H9 (cell line): ENCODE measurements around the gene RTTN. TPM values are rescaled to one million over a fixed set of nuclear protein-coding genes. Genes with fewer than 3 reads are reported as not detected.

Experiments
- DNase-seq: peaks from one replicate; pipeline ENCODE4 v3.0.0-alpha.2; 2017
- H2AFZ ChIP-seq: one replicate; pipeline ENCODE4 v1.6.1; 2013; ENCODE audit warnings: mild to moderate bottlenecking, low read length, control low read depth, moderate library complexity
- H2AK5ac ChIP-seq: 2 replicates; pipeline ENCODE4 v1.6.1; 2013; ENCODE audit warnings: low read length, control low read depth, mixed read lengths; ENCODE audit not compliant: insufficient read length
- H2BK120ac ChIP-seq: one replicate; pipeline ENCODE4 v1.6.1; 2013; ENCODE audit warnings: low read depth, mild to moderate bottlenecking, low read length, control low read depth, inconsistent platforms; ENCODE audit not compliant: poor library complexity, severe bottlenecking
- H2BK12ac ChIP-seq: 2 replicates; pipeline ENCODE4 v1.6.1; 2013; ENCODE audit warnings: low read length, control low read depth, mixed read lengths, low read depth; ENCODE audit not compliant: insufficient read length
- H2BK15ac ChIP-seq: 2 replicates; pipeline ENCODE4 v1.6.1; 2013; ENCODE audit warnings: low read depth, low read length, control low read depth
- H2BK20ac ChIP-seq: one replicate; pipeline ENCODE4 v1.6.1; 2013; ENCODE audit warnings: low read depth, mild to moderate bottlenecking, low read length, control low read depth, inconsistent platforms; ENCODE audit not compliant: poor library complexity, severe bottlenecking
- H2BK5ac ChIP-seq: 2 replicates; pipeline ENCODE4 v1.6.1; 2013; ENCODE audit warnings: low read length, control low read depth, mixed read lengths; ENCODE audit not compliant: insufficient read length
- H3K14ac ChIP-seq: 2 replicates; pipeline ENCODE4 v1.6.1; 2013; ENCODE audit warnings: low read length, control low read depth; ENCODE audit not compliant: insufficient read depth
- H3K18ac ChIP-seq: 2 replicates; pipeline ENCODE4 v1.6.1; 2013; ENCODE audit warnings: low read depth, mild to moderate bottlenecking, mixed read lengths, low read length, control low read depth; ENCODE audit not compliant: insufficient read length
- H3K23ac ChIP-seq: 2 replicates; pipeline ENCODE4 v1.6.1; 2013; ENCODE audit warnings: low read length, control low read depth, mixed read lengths, low read depth; ENCODE audit not compliant: insufficient read length
- H3K23me2 ChIP-seq: 2 replicates; pipeline ENCODE4 v1.6.1; 2013; ENCODE audit warnings: low read depth, mild to moderate bottlenecking, mixed read lengths, low read length, control low read depth; ENCODE audit not compliant: insufficient read length, poor library complexity, severe bottlenecking
- H3K27ac ChIP-seq: 2 replicates; pipeline ENCODE4 v1.5.1; 2013; ENCODE audit warnings: low read length, control low read depth, mixed read lengths, low read depth; ENCODE audit not compliant: insufficient read length
- H3K27me3 ChIP-seq: 2 replicates; pipeline ENCODE4 v1.6.1; 2013; ENCODE audit warnings: low read length, control low read depth, inconsistent platforms; ENCODE audit not compliant: insufficient read depth
- H3K4ac ChIP-seq: 2 replicates; pipeline ENCODE4 v1.6.1; 2013; ENCODE audit warnings: low read depth, mild to moderate bottlenecking, control low read depth, inconsistent platforms, low read length, moderate library complexity
- H3K4me1 ChIP-seq: 2 replicates; pipeline ENCODE4 v1.6.1; 2013; ENCODE audit warnings: low read length, control low read depth, inconsistent platforms; ENCODE audit not compliant: insufficient read depth
- H3K4me2 ChIP-seq: 2 replicates; pipeline ENCODE4 v1.6.1; 2013; ENCODE audit warnings: low read length, control low read depth, mixed read lengths; ENCODE audit not compliant: insufficient read length, insufficient read depth
- H3K56ac ChIP-seq: 2 replicates; pipeline ENCODE4 v1.6.1; 2013; ENCODE audit warnings: low read depth, mild to moderate bottlenecking, mixed read lengths, low read length, control low read depth; ENCODE audit not compliant: insufficient read length
- H3K79me1 ChIP-seq: 2 replicates; pipeline ENCODE4 v1.6.1; 2013; ENCODE audit warnings: low read depth, mild to moderate bottlenecking, moderate library complexity, low read length, control low read depth, inconsistent platforms; ENCODE audit not compliant: insufficient read depth, poor library complexity, severe bottlenecking
- H3K79me2 ChIP-seq: 2 replicates; pipeline ENCODE4 v1.6.1; 2013; ENCODE audit warnings: low read length, control low read depth, inconsistent platforms; ENCODE audit not compliant: insufficient read depth
- H3K9ac ChIP-seq: 2 replicates; pipeline ENCODE4 v1.6.1; 2013; ENCODE audit warnings: low read length, control low read depth, mixed read lengths; ENCODE audit not compliant: insufficient read length; ENCODE audit errors: extremely low read depth
- H3K9me3 ChIP-seq: one replicate; pipeline ENCODE4 v1.6.1; 2013; ENCODE audit warnings: low read depth, low read length, inconsistent platforms; ENCODE audit not compliant: control insufficient read depth
- H3T11ph ChIP-seq: one replicate; pipeline ENCODE4 v1.6.1; 2013; ENCODE audit warnings: mild to moderate bottlenecking, low read length, control low read depth, inconsistent platforms
- H4K20me1 ChIP-seq: one replicate; pipeline ENCODE4 v1.6.1; 2013; ENCODE audit not compliant: control insufficient read depth, insufficient read length, insufficient read depth
- H4K5ac ChIP-seq: 2 replicates; pipeline ENCODE4 v1.6.1; 2013; ENCODE audit warnings: low read depth, mild to moderate bottlenecking, mixed read lengths, low read length, control low read depth; ENCODE audit not compliant: insufficient read length
- H4K8ac ChIP-seq: replicated peaks from 2 replicates; pipeline ENCODE4 v1.6.1; 2013; ENCODE audit warnings: low read length, control low read depth, mixed read lengths, low read depth; ENCODE audit not compliant: insufficient read length
- H4K91ac ChIP-seq: 2 replicates; pipeline ENCODE4 v1.6.1; 2013; ENCODE audit warnings: low read depth, mild to moderate bottlenecking, moderate library complexity, mixed read lengths, low read length, control low read depth; ENCODE audit not compliant: insufficient read length
- H3K27ac Mint-ChIP-seq, 3 experiments: 2 replicates in 2 of 3; 3 replicates in 1 of 3; pipeline ENCODE4 v1.8.0; 2020 to 2021; ENCODE audit warnings: mixed read lengths in 3 of 3, mild to moderate bottlenecking in 1 of 3, moderate library complexity in 1 of 3
- H3K27me3 Mint-ChIP-seq: 2 replicates; pipeline ENCODE4 v1.8.0; 2021; ENCODE audit warnings: low read depth, mild to moderate bottlenecking, moderate library complexity, mixed read lengths
- H3K36me3 Mint-ChIP-seq, 3 experiments: 2 replicates in 2 of 3; 3 replicates in 1 of 3; pipeline ENCODE4 v1.8.0; 2020 to 2021; ENCODE audit warnings: low read depth in 3 of 3, mixed read lengths in 3 of 3; ENCODE audit not compliant: insufficient read depth in 1 of 3
- H3K4me1 Mint-ChIP-seq, 2 experiments: 2 replicates each; pipeline ENCODE4 v1.8.0; 2020; ENCODE audit warnings: mixed read lengths in 2 of 2
- H3K4me3 Mint-ChIP-seq, 2 experiments: 2 replicates in 1 of 2; 3 replicates in 1 of 2; pipeline ENCODE4 v1.8.0; 2020 to 2021; ENCODE audit warnings: mild to moderate bottlenecking in 2 of 2, mixed read lengths in 2 of 2, moderate library complexity in 1 of 2
- H3K9me3 Mint-ChIP-seq, 2 experiments: 2 replicates in 1 of 2; 3 replicates in 1 of 2; pipeline ENCODE4 v1.8.0; 2020; ENCODE audit warnings: mild to moderate bottlenecking in 2 of 2, mixed read lengths in 2 of 2, moderate library complexity in 1 of 2
- WGBS: extraction: QIAGEN DNeasy Blood & Tissue Kit; methylation state at CpG from one replicate; pipeline ENCODE4 v1.1.7; 2013; ENCODE audit warnings: missing lambda C conversion rate, low lambda C conversion rate, mixed read lengths; ENCODE audit not compliant: insufficient read length; ENCODE audit errors: extremely low coverage; 5-methylcytosine and 5-hydroxymethylcytosine counted together
- total RNA-seq: library from RNA; stranded (reverse); gene quantifications from 2 replicates; pipeline ENCODE4 v1.2.1, GENCODE V29; 2021
- TF ChIP-seq, protein P1 (sequence below): fragments of 200-600 bp; sonication (generic); conservative IDR thresholded peaks from 3 replicates; pipeline ENCODE4 v1.8.0; 2021; ENCODE audit warnings: antibody characterized with exemption, mild to moderate bottlenecking

RTTN gene
- total RNA-seq, 1 experiment from 2014 or later = 17.6 TPM

DNA sequence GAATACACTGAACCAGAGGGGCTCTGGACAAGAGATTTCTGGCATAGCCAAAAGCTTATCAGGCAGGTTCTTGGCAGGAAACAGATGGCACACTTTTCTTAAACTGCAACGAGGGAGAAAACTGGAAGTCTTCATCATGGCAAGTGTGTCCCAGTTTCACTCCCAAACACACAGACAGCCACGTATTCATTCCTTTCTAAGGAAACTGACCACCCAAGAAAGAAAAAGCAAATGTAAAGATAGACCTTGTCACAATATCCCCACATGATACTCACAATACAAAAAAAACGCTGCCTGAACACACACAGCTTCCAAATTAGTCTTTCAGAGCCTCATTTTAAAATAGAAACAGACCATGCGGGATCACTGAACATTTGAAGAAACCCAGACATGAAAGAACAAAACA is 40.6 kb upstream of the RTTN start:
- H3K9ac ChIP-seq = no peak overlapping the region
- H2BK20ac ChIP-seq = no peak overlapping the region
- no peak overlapping the region for H3K4me3 Mint-ChIP-seq
- H3K27ac ChIP-seq = no peak overlapping the region
- H2AFZ ChIP-seq = no peak overlapping the region
- no peak overlapping the region for H3T11ph ChIP-seq
- no peaks in the 10 kb centered on the region for H3K79me2 ChIP-seq
- H4K91ac ChIP-seq = no peak overlapping the region
- no peak overlapping the region for H2BK15ac ChIP-seq
- no peak overlapping the region for H4K5ac ChIP-seq
- H3K14ac ChIP-seq = no peak overlapping the region
- H4K8ac ChIP-seq = no peak overlapping the region
- no peak overlapping the region for H2BK12ac ChIP-seq
- peaks cover 2% of the 10 kb centered on the region; the same call in 1 of the 2 replicates for H3K27me3 Mint-ChIP-seq
- no CpG with 5 or more reads among the region's 4 CpGs for WGBS
- H3K4me2 ChIP-seq = no peak overlapping the region
- H2AK5ac ChIP-seq = no peak overlapping the region
- H3K4me1 ChIP-seq = no peaks in the 10 kb centered on the region
- no peaks in the 10 kb centered on the region for H3K9me3 Mint-ChIP-seq
- no peaks in the 10 kb centered on the region for H3K27me3 ChIP-seq
- no peaks in the 10 kb centered on the region; a peak in 1 of 7 replicates for H3K36me3 Mint-ChIP-seq
- H3K27ac Mint-ChIP-seq = no peak overlapping the region
- H3K23me2 ChIP-seq = no peaks in the 10 kb centered on the region
- no peak overlapping the region for H2BK5ac ChIP-seq
- no peaks in the 10 kb centered on the region for H3K79me1 ChIP-seq
- no peak for DNase-seq
- no peak overlapping the region for H3K18ac ChIP-seq
- H3K4ac ChIP-seq = no peak overlapping the region
- H3K56ac ChIP-seq = no peak overlapping the region
- H3K9me3 ChIP-seq = no peaks in the 10 kb centered on the region
- H3K23ac ChIP-seq = no peak overlapping the region
- no peaks in the 10 kb centered on the region for H3K4me1 Mint-ChIP-seq
- no peaks in the 10 kb centered on the region for H4K20me1 ChIP-seq
- TF ChIP-seq, protein P1, sequence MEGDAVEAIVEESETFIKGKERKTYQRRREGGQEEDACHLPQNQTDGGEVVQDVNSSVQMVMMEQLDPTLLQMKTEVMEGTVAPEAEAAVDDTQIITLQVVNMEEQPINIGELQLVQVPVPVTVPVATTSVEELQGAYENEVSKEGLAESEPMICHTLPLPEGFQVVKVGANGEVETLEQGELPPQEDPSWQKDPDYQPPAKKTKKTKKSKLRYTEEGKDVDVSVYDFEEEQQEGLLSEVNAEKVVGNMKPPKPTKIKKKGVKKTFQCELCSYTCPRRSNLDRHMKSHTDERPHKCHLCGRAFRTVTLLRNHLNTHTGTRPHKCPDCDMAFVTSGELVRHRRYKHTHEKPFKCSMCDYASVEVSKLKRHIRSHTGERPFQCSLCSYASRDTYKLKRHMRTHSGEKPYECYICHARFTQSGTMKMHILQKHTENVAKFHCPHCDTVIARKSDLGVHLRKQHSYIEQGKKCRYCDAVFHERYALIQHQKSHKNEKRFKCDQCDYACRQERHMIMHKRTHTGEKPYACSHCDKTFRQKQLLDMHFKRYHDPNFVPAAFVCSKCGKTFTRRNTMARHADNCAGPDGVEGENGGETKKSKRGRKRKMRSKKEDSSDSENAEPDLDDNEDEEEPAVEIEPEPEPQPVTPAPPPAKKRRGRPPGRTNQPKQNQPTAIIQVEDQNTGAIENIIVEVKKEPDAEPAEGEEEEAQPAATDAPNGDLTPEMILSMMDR = no peak
- no peak overlapping the region for H2BK120ac ChIP-seq
